Astrocyte (in vitro differentiated cells and primary cell): Measurements from ENCODE around the gene SYNE1. TPM values are rescaled to one million over a fixed set of nuclear protein-coding genes. Genes with fewer than 3 reads are reported as not detected.
A peak's percentile ranks its signal among the peaks of the same experiment; 100 is the strongest.

Source experiments
- DNase-seq: peaks from one replicate; pipeline ENCODE4 v3.0.0-alpha.2; 2010; ENCODE audit warnings: low read depth
- FAIRE-seq: peaks from 2 replicates; lab custom pipeline; 2011; peaks lifted over from hg19 to GRCh38; lab: Jason Lieb, UNC
- H2AFZ ChIP-seq: 2 replicates; pipeline ENCODE4 v1.6.0; 2012; ENCODE audit warnings: low read depth, low read length, inconsistent platforms
- H3K27ac ChIP-seq: 2 replicates; pipeline ENCODE4 v1.5.1; 2011; ENCODE audit warnings: low read depth, low read length, inconsistent platforms
- H3K27me3 ChIP-seq: 2 replicates; pipeline ENCODE4 v1.6.0; 2011; ENCODE audit warnings: low read length, inconsistent platforms; ENCODE audit not compliant: insufficient read depth
- H3K36me3 ChIP-seq: 2 replicates; pipeline ENCODE4 v1.5.1; 2011; ENCODE audit warnings: low read length, inconsistent platforms; ENCODE audit not compliant: insufficient read depth
- H3K4me1 ChIP-seq: 2 replicates; pipeline ENCODE4 v1.5.1; 2011; ENCODE audit warnings: low read length, inconsistent platforms; ENCODE audit not compliant: insufficient read depth
- H3K4me2 ChIP-seq: 2 replicates; pipeline ENCODE4 v1.6.0; 2012; ENCODE audit warnings: low read length, inconsistent platforms
- H3K4me3 ChIP-seq: 2 replicates; pipeline ENCODE4 v1.5.1; 2011; ENCODE audit warnings: low read depth, mild to moderate bottlenecking, low read length, inconsistent platforms; ENCODE audit not compliant: insufficient read depth
- H3K79me2 ChIP-seq: 2 replicates; pipeline ENCODE4 v1.6.0; 2012; ENCODE audit warnings: mild to moderate bottlenecking, low read length, inconsistent platforms; ENCODE audit not compliant: insufficient read depth
- H3K9ac ChIP-seq: 2 replicates; pipeline ENCODE4 v1.6.0; 2012; ENCODE audit warnings: mild to moderate bottlenecking, low read length, inconsistent platforms
- H3K9me3 ChIP-seq: 2 replicates; pipeline ENCODE4 v1.5.1; 2012; ENCODE audit warnings: low read depth, mild to moderate bottlenecking, low read length, inconsistent platforms; ENCODE audit not compliant: insufficient read depth
- H4K20me1 ChIP-seq: 2 replicates; pipeline ENCODE4 v1.6.0; 2012; ENCODE audit warnings: low read length, inconsistent platforms; ENCODE audit not compliant: insufficient read depth
- H3K27ac Mint-ChIP-seq: one replicate; pipeline ENCODE4 v1.8.0; 2021; ENCODE audit warnings: mild to moderate bottlenecking, mixed read lengths; ENCODE audit not compliant: unreplicated experiment
- H3K27me3 Mint-ChIP-seq: one replicate; pipeline ENCODE4 v1.8.0; 2021; ENCODE audit warnings: low read depth, mixed read lengths; ENCODE audit not compliant: unreplicated experiment
- H3K36me3 Mint-ChIP-seq: one replicate; pipeline ENCODE4 v1.8.0; 2021; ENCODE audit warnings: low read depth, mixed read lengths; ENCODE audit not compliant: unreplicated experiment
- H3K4me1 Mint-ChIP-seq: one replicate; pipeline ENCODE4 v1.8.0; 2021; ENCODE audit warnings: low read depth, mixed read lengths; ENCODE audit not compliant: unreplicated experiment
- H3K4me3 Mint-ChIP-seq: one replicate; pipeline ENCODE4 v1.8.0; 2021; ENCODE audit warnings: mild to moderate bottlenecking, moderate library complexity, mixed read lengths; ENCODE audit not compliant: unreplicated experiment
- H3K9me3 Mint-ChIP-seq: one replicate; pipeline ENCODE4 v1.8.0; 2021; ENCODE audit warnings: mild to moderate bottlenecking, mixed read lengths; ENCODE audit not compliant: unreplicated experiment
- EZH2 ChIP-seq: IDR thresholded peaks from 2 replicates; pipeline ENCODE4 v1.6.1; 2012; ENCODE audit warnings: mild to moderate bottlenecking, low read length, inconsistent platforms; ENCODE audit not compliant: insufficient read depth
- total RNA-seq: library from RNA; stranded (reverse); gene quantifications from 2 replicates; pipeline ENCODE4 v1.2.1, GENCODE V29; 2021
- TF ChIP-seq, protein P1 (sequence below): IDR thresholded peaks from 2 replicates; pipeline ENCODE4 v1.5.1; 2011; ENCODE audit warnings: low read depth, mild to moderate bottlenecking, inconsistent platforms, low read length, moderate library complexity; ENCODE audit not compliant: insufficient read depth

The SYNE1 gene
- total RNA-seq, 1 donor from 2014 or later, result 66.5 TPM

DNA sequence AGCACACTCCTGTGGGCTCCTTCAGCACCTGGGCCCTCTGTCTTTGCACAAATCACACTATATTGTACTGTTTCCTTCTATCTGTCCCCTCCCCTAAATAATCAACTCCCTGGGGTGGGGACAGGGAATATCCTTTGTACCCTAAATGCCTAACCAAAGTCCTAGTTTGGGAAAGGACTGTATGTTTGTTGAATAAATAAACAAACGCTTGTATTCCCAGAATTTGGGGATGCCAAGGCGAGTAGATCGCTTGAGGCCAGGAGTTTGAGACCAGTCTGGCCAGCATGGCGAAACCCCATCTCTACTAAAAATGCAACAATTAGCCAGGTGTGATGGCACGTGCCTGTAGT, 322.7 kb downstream of the SYNE1 start:
- TF ChIP-seq EZH2, result no peak
- TF ChIP-seq, protein P1, sequence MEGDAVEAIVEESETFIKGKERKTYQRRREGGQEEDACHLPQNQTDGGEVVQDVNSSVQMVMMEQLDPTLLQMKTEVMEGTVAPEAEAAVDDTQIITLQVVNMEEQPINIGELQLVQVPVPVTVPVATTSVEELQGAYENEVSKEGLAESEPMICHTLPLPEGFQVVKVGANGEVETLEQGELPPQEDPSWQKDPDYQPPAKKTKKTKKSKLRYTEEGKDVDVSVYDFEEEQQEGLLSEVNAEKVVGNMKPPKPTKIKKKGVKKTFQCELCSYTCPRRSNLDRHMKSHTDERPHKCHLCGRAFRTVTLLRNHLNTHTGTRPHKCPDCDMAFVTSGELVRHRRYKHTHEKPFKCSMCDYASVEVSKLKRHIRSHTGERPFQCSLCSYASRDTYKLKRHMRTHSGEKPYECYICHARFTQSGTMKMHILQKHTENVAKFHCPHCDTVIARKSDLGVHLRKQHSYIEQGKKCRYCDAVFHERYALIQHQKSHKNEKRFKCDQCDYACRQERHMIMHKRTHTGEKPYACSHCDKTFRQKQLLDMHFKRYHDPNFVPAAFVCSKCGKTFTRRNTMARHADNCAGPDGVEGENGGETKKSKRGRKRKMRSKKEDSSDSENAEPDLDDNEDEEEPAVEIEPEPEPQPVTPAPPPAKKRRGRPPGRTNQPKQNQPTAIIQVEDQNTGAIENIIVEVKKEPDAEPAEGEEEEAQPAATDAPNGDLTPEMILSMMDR, result no peak
- peaks cover 32% of the 10 kb centered on the region for H3K36me3 Mint-ChIP-seq
- no peaks in the 10 kb centered on the region for H3K27me3 ChIP-seq
- H3K4me1 ChIP-seq, result peaks cover 21% of the 10 kb centered on the region
- H3K4me2 ChIP-seq, result peak overlapping the region; percentile 17
- H3K4me1 Mint-ChIP-seq, result peaks cover 17% of the 10 kb centered on the region
- no peak overlapping the region for H3K4me3 ChIP-seq
- H4K20me1 ChIP-seq, result no peaks in the 10 kb centered on the region
- no peaks in the 10 kb centered on the region for H3K9me3 Mint-ChIP-seq
- FAIRE-seq (peak; percentile 13), DNase-seq (no peak)
- H3K4me3 Mint-ChIP-seq, result no peak overlapping the region
- no peak overlapping the region for H2AFZ ChIP-seq
- no peaks in the 10 kb centered on the region for H3K9me3 ChIP-seq
- H3K9ac ChIP-seq, result peak overlapping the region; percentile 57
- H3K27ac Mint-ChIP-seq, result peak overlapping the region; percentile 90
- no peaks in the 10 kb centered on the region for H3K27me3 Mint-ChIP-seq
- peak overlapping the region; percentile 88 for H3K27ac ChIP-seq
- no peaks in the 10 kb centered on the region for H3K79me2 ChIP-seq
- peaks cover 25% of the 10 kb centered on the region for H3K36me3 ChIP-seq

DNA sequence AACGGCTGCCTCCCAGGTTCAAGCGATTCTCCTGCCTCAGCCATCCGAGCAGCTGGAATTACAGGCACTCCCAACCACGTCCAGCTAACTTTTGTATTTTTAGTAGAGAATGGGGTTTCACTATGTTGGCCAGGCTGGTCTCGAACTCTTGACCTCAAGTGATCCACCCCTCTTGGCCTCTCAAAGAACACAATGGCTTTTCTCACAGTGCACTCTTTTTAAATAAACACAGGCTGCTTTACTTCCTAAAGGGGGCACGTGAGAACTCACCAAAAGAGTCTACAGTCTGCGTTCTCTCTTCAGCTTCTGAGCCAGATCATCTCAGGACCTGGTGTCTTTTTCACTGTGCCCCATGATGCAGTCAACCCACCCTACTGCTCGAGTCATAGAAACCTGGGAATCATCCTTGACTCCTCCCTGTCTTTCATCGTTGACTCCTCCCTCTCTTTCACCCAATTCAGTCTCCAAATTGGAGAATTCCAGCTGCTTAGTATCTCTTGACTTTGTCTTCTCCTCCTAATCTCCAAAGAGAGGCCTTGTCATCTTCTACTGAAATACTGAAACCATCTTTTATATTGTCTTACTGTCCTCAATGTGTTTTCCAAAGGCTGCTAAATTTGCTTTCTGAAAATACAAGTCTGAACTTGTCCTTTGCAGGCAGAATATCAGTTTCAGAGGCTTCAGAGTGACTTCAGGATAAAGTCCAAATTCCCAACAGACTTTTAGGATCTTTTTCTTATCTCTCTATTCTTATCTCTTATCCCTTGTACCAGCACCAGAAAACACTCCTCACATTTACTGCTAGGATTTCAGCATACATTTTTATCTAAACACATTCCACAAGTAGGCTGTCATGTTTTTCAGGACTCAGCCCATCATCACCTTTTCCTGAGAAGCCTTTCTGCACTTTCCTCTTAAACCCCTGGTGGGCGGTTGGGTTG, 323.4 kb downstream of the SYNE1 start:
- DNase-seq (peak; percentile 73), FAIRE-seq (peak; percentile 58)
- H4K20me1 ChIP-seq, result no peaks in the 10 kb centered on the region
- H3K4me3 ChIP-seq, result no peak overlapping the region
- TF ChIP-seq, protein P1, result no peak
- no peak for TF ChIP-seq EZH2
- H3K27ac ChIP-seq, result peak overlapping the region; percentile 88
- Mint-ChIP-seq H3K27me3 (no peaks in the 10 kb centered on the region), H3K4me3 (no peak overlapping the region), H3K27ac (peak overlapping the region; percentile 90), H3K4me1 (peaks cover 17% of the 10 kb centered on the region), H3K9me3 (no peaks in the 10 kb centered on the region), H3K36me3 (peaks cover 31% of the 10 kb centered on the region)
- peak overlapping the region; percentile 57 for H3K9ac ChIP-seq
- no peak overlapping the region for H2AFZ ChIP-seq
- peaks cover 21% of the 10 kb centered on the region for H3K4me1 ChIP-seq
- no peaks in the 10 kb centered on the region for H3K27me3 ChIP-seq
- H3K79me2 ChIP-seq, result no peaks in the 10 kb centered on the region
- peak overlapping the region; percentile 17 for H3K4me2 ChIP-seq
- no peaks in the 10 kb centered on the region for H3K9me3 ChIP-seq
- peaks cover 28% of the 10 kb centered on the region for H3K36me3 ChIP-seq

DNA sequence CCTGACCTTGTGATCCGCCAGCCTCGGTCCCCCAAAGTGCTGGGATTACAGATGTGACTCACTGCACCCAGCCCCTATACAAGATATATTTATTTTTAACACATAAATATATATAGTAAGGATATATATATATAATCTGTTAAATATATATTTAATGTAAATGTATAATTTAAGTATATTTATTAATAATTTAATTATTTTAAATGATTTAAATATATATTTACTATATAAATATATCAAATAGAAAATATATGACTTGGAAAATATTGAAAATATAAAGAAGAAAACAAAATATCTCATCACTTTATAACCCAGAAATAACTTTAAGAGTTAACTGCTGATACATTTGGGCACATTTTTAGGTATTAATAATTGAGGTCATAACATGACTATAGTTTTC, 324.7 kb downstream of the SYNE1 start:
- H3K27ac ChIP-seq, result no peak overlapping the region
- TF ChIP-seq EZH2, result no peak
- no peaks in the 10 kb centered on the region for H3K79me2 ChIP-seq
- peaks cover 21% of the 10 kb centered on the region for H3K4me1 ChIP-seq
- no peak overlapping the region for H3K27ac Mint-ChIP-seq
- no peaks in the 10 kb centered on the region for H3K9me3 ChIP-seq
- H3K36me3 ChIP-seq, result peaks cover 27% of the 10 kb centered on the region
- H3K27me3 ChIP-seq, result no peaks in the 10 kb centered on the region
- no peaks in the 10 kb centered on the region for H3K9me3 Mint-ChIP-seq
- DNase-seq, result no peak
- no peak overlapping the region for H3K4me3 ChIP-seq
- no peak overlapping the region for H2AFZ ChIP-seq
- no peaks in the 10 kb centered on the region for H3K27me3 Mint-ChIP-seq
- H3K4me1 Mint-ChIP-seq, result peaks cover 17% of the 10 kb centered on the region
- H3K4me3 Mint-ChIP-seq, result no peak overlapping the region
- no peak overlapping the region for H3K9ac ChIP-seq
- peaks cover 32% of the 10 kb centered on the region for H3K36me3 Mint-ChIP-seq
- no peaks in the 10 kb centered on the region for H4K20me1 ChIP-seq
- no peak overlapping the region for H3K4me2 ChIP-seq
- FAIRE-seq, result no peak
